Liver (tissue), 3 donors: ENCODE data around the gene AGPAT1.
A peak's percentile ranks its signal among the peaks of the same experiment; 100 is the strongest.

Experiments used
- NR2F2 ChIP-seq: IDR thresholded peaks from 2 replicates; pipeline ENCODE4 v1.6.1; 2016; ENCODE audit warnings: antibody characterized with exemption
- RXRA ChIP-seq, 2 donors: IDR thresholded peaks; 2 replicates each; pipeline ENCODE4 v1.6.1; 2017 to 2018; ENCODE audit warnings: antibody characterized with exemption in 2 of 2, mild to moderate bottlenecking in 1 of 2
- TAF1 ChIP-seq: conservative IDR thresholded peaks from 2 replicates; pipeline ENCODE4 v1.6.1; 2016; ENCODE audit warnings: antibody characterized with exemption, mild to moderate bottlenecking
- YY1 ChIP-seq: IDR thresholded peaks from 2 replicates; pipeline ENCODE4 v1.6.1; 2016; ENCODE audit warnings: antibody characterized with exemption, mild to moderate bottlenecking
- TF ChIP-seq, protein P1 (sequence below): fragments of 150-350 bp; IDR thresholded peaks from 2 replicates; pipeline ENCODE4 v1.5.1; 2017; ENCODE audit warnings: improper control_type of control experiment, low read depth, low read length; ENCODE audit not compliant: missing input control
- TF ChIP-seq, protein P2 (sequence below): IDR thresholded peaks from 2 replicates; pipeline ENCODE4 v1.6.1; 2016; ENCODE audit warnings: antibody characterized with exemption
- donor health status: healthy.
- donor health status: healthy.

DNA sequence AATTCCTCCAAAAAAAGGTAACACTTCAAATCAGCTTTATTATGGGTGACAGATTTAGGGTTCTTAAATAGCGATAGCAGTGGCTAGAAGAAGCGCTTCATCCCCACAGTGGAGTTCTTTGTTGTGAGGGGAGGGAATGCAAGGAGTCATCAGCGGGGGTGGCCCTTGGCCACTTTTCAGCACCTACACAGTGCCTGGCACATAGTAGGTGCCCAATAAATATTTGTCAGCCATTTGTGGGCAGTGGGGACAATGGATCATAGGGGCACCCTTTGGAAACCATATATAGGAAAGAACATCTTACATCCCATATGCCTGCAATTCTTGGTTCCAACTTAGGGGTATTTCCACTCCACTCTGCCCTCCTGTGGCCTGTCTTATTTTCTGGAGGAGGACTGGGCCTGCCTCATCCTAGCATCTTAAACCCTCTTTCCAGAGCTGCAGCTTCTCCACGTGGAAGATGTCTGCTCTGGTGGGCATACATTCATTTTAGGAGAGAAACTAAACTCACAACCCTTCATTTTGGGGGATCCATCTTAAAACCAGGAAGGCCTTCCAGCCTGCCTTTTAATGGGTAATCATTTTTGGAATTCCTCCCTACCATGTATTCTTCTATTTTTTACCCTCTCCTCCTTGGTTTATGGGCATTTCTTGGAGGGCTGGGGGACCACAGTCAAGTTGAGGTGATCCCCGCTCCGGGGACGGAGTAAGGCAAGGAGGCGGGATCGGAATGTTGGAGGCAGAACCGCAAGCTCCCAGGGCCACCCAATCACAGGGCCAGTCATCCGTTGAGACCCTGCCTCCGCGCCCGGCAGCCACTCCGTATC, 19.2 kb upstream of the AGPAT1 start:
- TF ChIP-seq, protein P1, sequence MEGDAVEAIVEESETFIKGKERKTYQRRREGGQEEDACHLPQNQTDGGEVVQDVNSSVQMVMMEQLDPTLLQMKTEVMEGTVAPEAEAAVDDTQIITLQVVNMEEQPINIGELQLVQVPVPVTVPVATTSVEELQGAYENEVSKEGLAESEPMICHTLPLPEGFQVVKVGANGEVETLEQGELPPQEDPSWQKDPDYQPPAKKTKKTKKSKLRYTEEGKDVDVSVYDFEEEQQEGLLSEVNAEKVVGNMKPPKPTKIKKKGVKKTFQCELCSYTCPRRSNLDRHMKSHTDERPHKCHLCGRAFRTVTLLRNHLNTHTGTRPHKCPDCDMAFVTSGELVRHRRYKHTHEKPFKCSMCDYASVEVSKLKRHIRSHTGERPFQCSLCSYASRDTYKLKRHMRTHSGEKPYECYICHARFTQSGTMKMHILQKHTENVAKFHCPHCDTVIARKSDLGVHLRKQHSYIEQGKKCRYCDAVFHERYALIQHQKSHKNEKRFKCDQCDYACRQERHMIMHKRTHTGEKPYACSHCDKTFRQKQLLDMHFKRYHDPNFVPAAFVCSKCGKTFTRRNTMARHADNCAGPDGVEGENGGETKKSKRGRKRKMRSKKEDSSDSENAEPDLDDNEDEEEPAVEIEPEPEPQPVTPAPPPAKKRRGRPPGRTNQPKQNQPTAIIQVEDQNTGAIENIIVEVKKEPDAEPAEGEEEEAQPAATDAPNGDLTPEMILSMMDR, result peak; percentile 41
- TF ChIP-seq RXRA (IDR thresholded peaks at IDR 0.05) (no peak), YY1 (no peak), NR2F2 (no peak), TAF1 (no peak)
- TF ChIP-seq, protein P2, sequence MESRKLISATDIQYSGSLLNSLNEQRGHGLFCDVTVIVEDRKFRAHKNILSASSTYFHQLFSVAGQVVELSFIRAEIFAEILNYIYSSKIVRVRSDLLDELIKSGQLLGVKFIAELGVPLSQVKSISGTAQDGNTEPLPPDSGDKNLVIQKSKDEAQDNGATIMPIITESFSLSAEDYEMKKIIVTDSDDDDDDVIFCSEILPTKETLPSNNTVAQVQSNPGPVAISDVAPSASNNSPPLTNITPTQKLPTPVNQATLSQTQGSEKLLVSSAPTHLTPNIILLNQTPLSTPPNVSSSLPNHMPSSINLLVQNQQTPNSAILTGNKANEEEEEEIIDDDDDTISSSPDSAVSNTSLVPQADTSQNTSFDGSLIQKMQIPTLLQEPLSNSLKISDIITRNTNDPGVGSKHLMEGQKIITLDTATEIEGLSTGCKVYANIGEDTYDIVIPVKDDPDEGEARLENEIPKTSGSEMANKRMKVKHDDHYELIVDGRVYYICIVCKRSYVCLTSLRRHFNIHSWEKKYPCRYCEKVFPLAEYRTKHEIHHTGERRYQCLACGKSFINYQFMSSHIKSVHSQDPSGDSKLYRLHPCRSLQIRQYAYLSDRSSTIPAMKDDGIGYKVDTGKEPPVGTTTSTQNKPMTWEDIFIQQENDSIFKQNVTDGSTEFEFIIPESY, result no peak
